ENCODE results near the gene USF2. TPM values are rescaled to one million over a fixed set of nuclear protein-coding genes. Genes with fewer than 3 reads are reported as not detected.

The USF2 gene
- total RNA-seq, 1 donor from 2014 or later, result 132 TPM

GRCh38 chr19:35307931-35308330 lies 39.2 kb downstream of the USF2 start:
- TF ChIP-seq CTCF (IDR thresholded peaks at IDR 0.05; ENCODE audit: partially characterized antibody, unreplicated experiment), result no peak
- H3K36me3 Mint-ChIP-seq (ENCODE audit: unreplicated experiment), result no peaks in the 10 kb centered on the region
- no peak overlapping the region for H3K4me3 Mint-ChIP-seq (ENCODE audit: unreplicated experiment)
- H3K9me3 Mint-ChIP-seq (ENCODE audit: unreplicated experiment), result peaks cover 2% of the 10 kb centered on the region
- H3K27ac Mint-ChIP-seq (ENCODE audit: unreplicated experiment), result no peak overlapping the region
- no peak for DNase-seq
- no peaks in the 10 kb centered on the region for H3K4me1 Mint-ChIP-seq (ENCODE audit: low read depth, unreplicated experiment)
- peaks cover 2% of the 10 kb centered on the region for H3K27me3 Mint-ChIP-seq (ENCODE audit: unreplicated experiment)

GRCh38 chr19:35308910-35309309 lies 40.1 kb downstream of the USF2 start:
- no peak for TF ChIP-seq CTCF (IDR thresholded peaks at IDR 0.05; ENCODE audit: partially characterized antibody, unreplicated experiment)
- Mint-ChIP-seq H3K4me3 (ENCODE audit: unreplicated experiment) (no peak overlapping the region), H3K27me3 (ENCODE audit: unreplicated experiment) (peaks cover 2% of the 10 kb centered on the region), H3K9me3 (ENCODE audit: unreplicated experiment) (peaks cover 2% of the 10 kb centered on the region), H3K4me1 (ENCODE audit: low read depth, unreplicated experiment) (no peaks in the 10 kb centered on the region), H3K36me3 (ENCODE audit: unreplicated experiment) (no peaks in the 10 kb centered on the region), H3K27ac (ENCODE audit: unreplicated experiment) (no peak overlapping the region)
- no peak for DNase-seq

- no peaks in the 10 kb centered on the region for H3K4me1 Mint-ChIP-seq (ENCODE audit: low read depth, unreplicated experiment)
- no peak overlapping the region for H3K27ac Mint-ChIP-seq (ENCODE audit: unreplicated experiment)
- H3K9me3 Mint-ChIP-seq (ENCODE audit: unreplicated experiment), result peaks cover 2% of the 10 kb centered on the region
- no peak for DNase-seq
- H3K4me3 Mint-ChIP-seq (ENCODE audit: unreplicated experiment), result no peak overlapping the region
- no peak for TF ChIP-seq CTCF (IDR thresholded peaks at IDR 0.05; ENCODE audit: partially characterized antibody, unreplicated experiment)
- peaks cover 8% of the 10 kb centered on the region for H3K27me3 Mint-ChIP-seq (ENCODE audit: unreplicated experiment)
- H3K36me3 Mint-ChIP-seq (ENCODE audit: unreplicated experiment), result no peaks in the 10 kb centered on the region
These were observed 40.9 kb downstream of the USF2 start for GRCh38 chr19:35309481-35310279.

- H3K9me3 Mint-ChIP-seq (ENCODE audit: unreplicated experiment), result peaks cover 4% of the 10 kb centered on the region
- TF ChIP-seq CTCF (IDR thresholded peaks at IDR 0.05; ENCODE audit: partially characterized antibody, unreplicated experiment), result no peak
- H3K4me1 Mint-ChIP-seq (ENCODE audit: low read depth, unreplicated experiment), result no peaks in the 10 kb centered on the region
- H3K27ac Mint-ChIP-seq (ENCODE audit: unreplicated experiment), result no peak overlapping the region
- H3K27me3 Mint-ChIP-seq (ENCODE audit: unreplicated experiment), result peaks cover 8% of the 10 kb centered on the region
- no peaks in the 10 kb centered on the region for H3K36me3 Mint-ChIP-seq (ENCODE audit: unreplicated experiment)
- H3K4me3 Mint-ChIP-seq (ENCODE audit: unreplicated experiment), result no peak overlapping the region
- DNase-seq, result no peak
These were observed 41.6 kb downstream of the USF2 start for GRCh38 chr19:35310331-35310730.

GRCh38 chr19:35310811-35311465 lies 42.2 kb downstream of the USF2 start:
- Mint-ChIP-seq H3K4me1 (ENCODE audit: low read depth, unreplicated experiment) (no peaks in the 10 kb centered on the region), H3K27ac (ENCODE audit: unreplicated experiment) (no peak overlapping the region), H3K36me3 (ENCODE audit: unreplicated experiment) (no peaks in the 10 kb centered on the region), H3K27me3 (ENCODE audit: unreplicated experiment) (peaks cover 8% of the 10 kb centered on the region), H3K4me3 (ENCODE audit: unreplicated experiment) (no peak overlapping the region), H3K9me3 (ENCODE audit: unreplicated experiment) (peaks cover 4% of the 10 kb centered on the region)
- no peak for TF ChIP-seq CTCF (IDR thresholded peaks at IDR 0.05; ENCODE audit: partially characterized antibody, unreplicated experiment)
- no peak for DNase-seq
